GM13977 (cell line): ENCODE results near the gene VPS41.

Source experiments
- DNase-seq: peaks from one replicate; pipeline ENCODE4 v3.0.0; 2012; ENCODE audit warnings: low spot score
- in situ Hi-C: fragments of 300-500 bp; cut with MboI; formaldehyde crosslinking; loops from one replicate; pipeline ENCODE4 v1.12.0; 2022; ENCODE audit warnings: low sequenced_read_pairs, low pct_unique_long_range_greater_than_20kb, mixed read lengths, inconsistent platforms; ENCODE audit not compliant: unreplicated experiment
- TF ChIP-seq, protein P1 (sequence below): IDR thresholded peaks from 2 replicates; pipeline ENCODE4 v1.5.1; 2012; ENCODE audit warnings: mild to moderate bottlenecking, control low read depth; ENCODE audit not compliant: insufficient read depth; ENCODE audit errors: extremely low read depth, missing control alignments

Gene VPS41

DNA sequence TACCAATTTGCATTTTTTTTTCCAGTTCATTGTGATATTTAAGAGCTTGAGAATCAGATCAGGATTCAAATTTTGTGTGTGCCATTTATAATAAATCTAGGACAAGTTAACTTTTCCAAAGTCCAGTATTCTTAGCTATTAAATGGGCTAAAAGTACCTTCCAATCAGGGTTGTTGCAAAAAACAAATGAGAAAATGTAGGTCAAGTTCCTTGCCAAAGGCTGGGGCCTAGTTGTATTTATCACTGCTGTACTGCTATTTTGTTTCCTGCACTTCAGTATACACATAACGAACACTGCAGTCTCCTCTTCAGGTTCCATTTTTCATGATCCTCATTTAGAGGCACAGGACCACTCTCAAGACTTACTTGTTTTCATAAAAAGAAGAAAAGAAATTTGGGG, 7.4 kb upstream of the VPS41 start:
- no peak for DNase-seq
- TF ChIP-seq, protein P1, sequence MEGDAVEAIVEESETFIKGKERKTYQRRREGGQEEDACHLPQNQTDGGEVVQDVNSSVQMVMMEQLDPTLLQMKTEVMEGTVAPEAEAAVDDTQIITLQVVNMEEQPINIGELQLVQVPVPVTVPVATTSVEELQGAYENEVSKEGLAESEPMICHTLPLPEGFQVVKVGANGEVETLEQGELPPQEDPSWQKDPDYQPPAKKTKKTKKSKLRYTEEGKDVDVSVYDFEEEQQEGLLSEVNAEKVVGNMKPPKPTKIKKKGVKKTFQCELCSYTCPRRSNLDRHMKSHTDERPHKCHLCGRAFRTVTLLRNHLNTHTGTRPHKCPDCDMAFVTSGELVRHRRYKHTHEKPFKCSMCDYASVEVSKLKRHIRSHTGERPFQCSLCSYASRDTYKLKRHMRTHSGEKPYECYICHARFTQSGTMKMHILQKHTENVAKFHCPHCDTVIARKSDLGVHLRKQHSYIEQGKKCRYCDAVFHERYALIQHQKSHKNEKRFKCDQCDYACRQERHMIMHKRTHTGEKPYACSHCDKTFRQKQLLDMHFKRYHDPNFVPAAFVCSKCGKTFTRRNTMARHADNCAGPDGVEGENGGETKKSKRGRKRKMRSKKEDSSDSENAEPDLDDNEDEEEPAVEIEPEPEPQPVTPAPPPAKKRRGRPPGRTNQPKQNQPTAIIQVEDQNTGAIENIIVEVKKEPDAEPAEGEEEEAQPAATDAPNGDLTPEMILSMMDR = no peak
- in situ Hi-C loops = no loop called here

DNA sequence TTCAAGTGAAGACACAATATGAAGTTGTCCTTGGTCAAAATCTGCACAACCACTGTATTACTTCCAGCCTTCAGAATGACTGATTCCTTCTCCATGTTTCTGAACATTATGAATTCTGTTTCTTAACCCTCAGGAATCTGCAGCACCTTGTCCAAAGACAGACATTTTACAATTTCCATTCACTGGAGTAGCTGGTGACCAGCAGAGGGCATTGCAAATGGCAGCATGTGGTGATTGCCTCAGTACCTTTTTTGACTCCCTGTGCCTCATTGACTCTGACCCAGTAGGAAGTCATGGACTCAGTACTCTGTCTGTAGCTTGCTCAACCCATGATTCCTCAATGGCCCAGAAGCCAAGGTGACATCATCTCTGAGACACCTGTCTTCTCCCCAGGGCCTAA, 879 bp upstream of the VPS41 start:
- DNase-seq = no peak
- TF ChIP-seq, protein P1 = no peak
- in situ Hi-C loops = no loop called here

DNA sequence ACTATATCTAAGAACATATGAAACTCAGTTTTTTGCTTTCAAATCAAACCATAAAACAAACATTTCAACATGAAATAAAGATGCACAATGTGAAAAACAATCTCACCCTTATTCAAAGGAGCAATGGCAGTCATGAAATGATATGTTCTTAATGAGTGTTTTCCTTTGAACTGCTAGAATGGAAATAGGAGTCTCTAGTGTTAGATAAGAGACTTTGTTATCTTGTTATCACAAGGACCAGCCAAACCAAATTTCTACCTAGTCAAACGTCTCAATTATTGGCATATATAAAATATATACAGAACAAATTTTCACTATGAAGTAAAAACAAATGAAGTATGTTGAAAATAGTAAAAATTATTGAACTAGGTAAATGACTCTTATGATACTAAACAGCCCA, 1.2 kb downstream of the VPS41 start:
- in situ Hi-C loops = no loop called here
- no peak for DNase-seq
- TF ChIP-seq, protein P1 = no peak

DNA sequence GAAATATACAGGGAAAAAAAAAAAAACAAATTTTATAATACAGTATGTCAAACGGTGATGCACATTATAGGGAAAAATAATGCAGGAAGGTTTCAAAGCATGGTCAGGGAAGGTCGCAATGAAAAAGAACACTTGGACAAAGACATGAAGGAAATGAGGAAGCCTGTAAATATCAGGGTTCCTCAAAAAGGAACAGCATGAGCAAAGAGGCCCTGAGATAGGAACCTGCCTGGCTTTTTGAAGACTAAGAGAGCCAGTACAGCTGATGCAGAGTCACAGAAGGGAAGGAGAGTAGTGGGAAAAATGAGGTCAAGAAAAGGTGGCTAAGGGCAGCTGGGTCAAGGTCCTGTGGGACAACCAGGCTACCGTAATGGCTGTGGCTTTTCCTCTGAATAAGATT, 1.9 kb downstream of the VPS41 start:
- in situ Hi-C loops = no loop called here
- DNase-seq = no peak
- TF ChIP-seq, protein P1 = no peak

DNA sequence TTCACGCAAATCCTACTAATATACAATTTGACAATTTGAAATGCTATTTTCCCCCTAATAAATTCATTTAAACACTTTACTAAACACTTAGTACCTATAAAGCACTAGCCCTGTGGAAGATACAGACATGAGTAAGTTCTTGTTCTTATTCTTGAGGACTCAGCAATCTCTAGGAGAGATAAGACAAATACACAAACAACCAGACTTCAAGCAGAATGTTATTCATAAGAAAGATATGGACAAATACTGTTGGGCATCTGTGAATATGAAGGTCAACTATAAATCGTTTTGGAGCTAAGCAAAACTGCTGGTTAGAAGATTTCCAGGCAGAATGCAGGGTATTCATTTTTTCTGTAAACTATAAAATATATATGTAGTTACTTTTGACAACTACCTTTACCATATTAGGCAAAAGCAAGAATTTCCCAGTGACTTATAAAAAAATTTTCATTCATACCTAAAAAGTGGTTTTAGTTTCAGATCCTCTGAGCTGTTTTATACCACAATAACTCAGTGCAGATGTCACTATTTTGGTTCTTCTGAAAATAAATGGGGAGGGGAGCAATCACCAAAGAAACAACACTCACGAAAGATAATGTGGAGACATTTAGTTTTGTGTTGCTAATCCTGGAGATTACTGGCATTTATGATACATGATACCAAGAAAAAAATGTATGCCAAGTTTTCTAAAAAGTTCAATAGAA, 3.8 kb downstream of the VPS41 start:
- TF ChIP-seq, protein P1 = no peak
- peak; percentile 73 for DNase-seq
- in situ Hi-C loops = no loop called here

DNA sequence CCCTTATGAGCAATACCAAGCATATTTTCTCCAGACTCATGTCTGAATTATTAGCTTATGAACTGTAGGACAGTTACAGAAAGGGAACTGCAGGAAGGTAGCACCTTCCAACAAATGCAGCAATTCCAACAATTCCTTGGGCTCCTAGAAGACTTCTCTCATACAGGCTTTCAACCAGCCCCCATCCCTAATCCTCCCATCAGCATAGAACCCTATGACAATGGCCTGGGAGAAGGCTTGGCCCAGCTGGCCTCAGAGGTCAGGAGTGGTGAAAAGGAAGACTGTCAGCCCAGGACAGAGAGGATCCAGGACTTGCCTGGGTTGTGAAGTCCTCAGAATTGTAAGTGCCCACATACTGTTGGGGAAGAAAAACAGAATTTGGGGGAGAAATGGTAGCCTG, 5.9 kb downstream of the VPS41 start:
- no peak for DNase-seq
- in situ Hi-C loops = no loop called here
- TF ChIP-seq, protein P1 = no peak
